Measurements from ENCODE around the gene SLC35F2. TPM values are rescaled to one million over a fixed set of nuclear protein-coding genes. Genes with fewer than 3 reads are reported as not detected.
A peak's percentile ranks its signal among the peaks of the same experiment; 100 is the strongest.
"Not testable (repeated sequence)": the region's sequence is repeated elsewhere in the genome, so short reads cannot be mapped to it uniquely, and the experiment has no call there.

The SLC35F2 gene, protein sequence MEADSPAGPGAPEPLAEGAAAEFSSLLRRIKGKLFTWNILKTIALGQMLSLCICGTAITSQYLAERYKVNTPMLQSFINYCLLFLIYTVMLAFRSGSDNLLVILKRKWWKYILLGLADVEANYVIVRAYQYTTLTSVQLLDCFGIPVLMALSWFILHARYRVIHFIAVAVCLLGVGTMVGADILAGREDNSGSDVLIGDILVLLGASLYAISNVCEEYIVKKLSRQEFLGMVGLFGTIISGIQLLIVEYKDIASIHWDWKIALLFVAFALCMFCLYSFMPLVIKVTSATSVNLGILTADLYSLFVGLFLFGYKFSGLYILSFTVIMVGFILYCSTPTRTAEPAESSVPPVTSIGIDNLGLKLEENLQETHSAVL
- 115 and 135 TPM in 2 replicates for total RNA-seq (2014; rRNA removed; shearing (Covaris generic); ENCODE audit: low replicate concordance)

DNA sequence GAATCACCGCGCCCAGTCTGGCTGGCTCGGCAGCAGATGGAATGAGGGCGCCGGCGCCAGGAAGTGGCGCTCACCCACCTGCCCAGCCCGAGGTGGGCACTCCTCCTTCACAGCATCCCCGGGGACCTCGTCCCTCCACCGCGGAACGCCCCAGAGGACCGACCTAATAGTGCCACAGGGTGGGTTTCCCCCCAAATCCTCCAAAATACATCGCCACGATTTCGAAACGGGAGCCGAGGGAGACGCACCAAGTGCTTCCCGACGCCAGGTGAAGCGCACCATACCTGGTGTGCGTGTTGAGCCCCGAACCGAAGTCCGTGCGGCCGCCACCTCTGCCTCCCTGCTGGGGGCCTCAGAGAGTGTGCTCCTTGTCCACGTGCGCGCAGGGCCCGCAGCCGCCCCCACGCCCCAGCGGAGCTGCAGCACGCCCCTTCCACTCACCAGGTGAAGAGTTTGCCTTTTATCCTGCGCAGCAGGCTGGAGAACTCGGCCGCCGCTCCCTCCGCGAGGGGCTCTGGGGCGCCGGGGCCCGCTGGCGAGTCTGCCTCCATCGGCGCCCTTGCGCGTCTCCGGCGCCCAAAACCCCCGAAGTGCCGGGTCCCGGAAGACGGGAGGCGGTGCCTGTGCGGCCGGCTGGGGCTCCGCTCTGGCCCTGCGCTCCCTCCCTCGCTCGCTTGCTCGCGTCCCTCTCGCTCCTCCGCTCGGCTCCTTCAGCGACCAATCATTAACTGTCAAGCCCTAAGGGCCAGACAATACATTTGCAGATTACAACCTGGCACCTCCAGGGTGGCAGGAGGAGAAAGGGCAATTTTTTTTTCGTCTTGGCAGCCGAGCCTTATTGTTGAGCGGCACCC lies at the start of gene SLC35F2:
SLC35F2 (minus strand) TSS at position 571 of the 854 bp plus-strand sequence; CDS start at position 551, 20 bp downstream.
- peaks cover 58% of the 10 kb centered on the region for H3K79me2 ChIP-seq (ENCODE audit: low read length)

DNA sequence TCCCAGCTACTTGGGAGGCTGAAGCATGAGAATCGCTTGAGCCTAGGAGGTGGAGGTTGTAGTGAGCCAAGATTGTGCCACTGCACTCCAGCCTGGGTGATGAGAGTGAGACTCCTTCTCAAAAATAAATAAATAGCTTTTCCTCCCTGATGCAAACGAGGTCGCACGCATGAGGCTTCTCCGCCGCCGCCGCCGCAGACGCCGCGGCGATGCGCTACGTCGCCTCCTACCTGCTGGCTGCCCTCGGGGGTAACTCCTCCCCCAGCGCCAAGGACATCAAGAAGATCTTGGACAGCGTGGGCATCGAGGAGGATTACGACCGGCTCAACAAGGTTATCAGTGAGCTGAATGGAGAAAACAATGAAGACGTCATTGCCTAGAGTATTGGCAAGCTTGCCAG lies 49.6 kb upstream of the SLC35F2 start:
- H4K20me1 ChIP-seq (ENCODE audit: insufficient read depth, low read depth, low read length) = no peaks in the 10 kb centered on the region
- no peaks in the 10 kb centered on the region for H3K4me1 ChIP-seq (ENCODE audit: low read length)

More for the DNA sequence above, at the start of gene SLC35F2:
- H3K9me2 ChIP-seq (replicated peaks; ENCODE audit: insufficient read depth, low read length) = no peaks in the 10 kb centered on the region
- H3K9me3 ChIP-seq (ENCODE audit: low read length) = no peaks in the 10 kb centered on the region
- H3K27ac ChIP-seq (ENCODE audit: low read length) = peak within 1 kb of the TSS; percentile 56
- H2AFZ ChIP-seq (ENCODE audit: low read length) = peak within 1 kb of the TSS; percentile 97
- peaks cover 19% of the 10 kb centered on the region for H4K20me1 ChIP-seq (ENCODE audit: insufficient read depth, low read depth, low read length)
- H3K27me3 ChIP-seq (ENCODE audit: low read length) = no peaks in the 10 kb centered on the region
- peak within 1 kb of the TSS; percentile 89 for H3K4me2 ChIP-seq (ENCODE audit: low read depth, low read length, poor library complexity, severe bottlenecking)
- peaks cover 5% of the 10 kb centered on the region; the same call in 1 of the 2 replicates for H3K36me3 ChIP-seq (ENCODE audit: insufficient read depth, low read length)
- peaks cover 24% of the 10 kb centered on the region for H3K4me1 ChIP-seq (ENCODE audit: low read length)
- peak within 1 kb of the TSS; percentile 85 for H3K9ac ChIP-seq (ENCODE audit: low read length)
- peak within 1 kb of the TSS; percentile 82 for H3K4me3 ChIP-seq (ENCODE audit: low read length)
- peak; percentile 99 for DNase-seq

DNA sequence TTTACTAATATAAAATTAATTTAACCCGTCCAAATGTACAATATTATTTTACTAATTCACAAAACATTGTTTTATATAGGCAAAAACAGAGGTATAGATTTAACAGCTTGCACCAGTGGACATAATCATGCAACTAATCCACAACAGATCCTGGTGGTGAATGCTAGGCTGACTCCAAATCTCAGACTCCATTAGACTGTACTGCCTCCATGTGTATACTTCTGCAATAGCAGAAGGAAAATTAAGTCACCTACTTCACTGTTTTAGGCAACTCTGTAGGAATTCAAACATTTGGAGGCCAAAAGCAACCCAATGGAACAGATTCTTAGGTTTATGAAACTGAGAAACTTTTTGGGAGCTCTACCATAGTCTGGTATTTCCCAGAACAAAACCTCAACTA lies 39.7 kb upstream of the SLC35F2 start:
- Histone ChIP-seq H3K27me3 (ENCODE audit: low read length) (no peaks in the 10 kb centered on the region), H3K9me3 (ENCODE audit: low read length) (no peaks in the 10 kb centered on the region), H3K4me1 (ENCODE audit: low read length) (no peaks in the 10 kb centered on the region), H3K27ac (ENCODE audit: low read length) (no peak overlapping the region), H4K20me1 (ENCODE audit: insufficient read depth, low read depth, low read length) (no peaks in the 10 kb centered on the region), H2AFZ (ENCODE audit: low read length) (no peak overlapping the region), H3K79me2 (ENCODE audit: low read length) (no peaks in the 10 kb centered on the region), H3K36me3 (ENCODE audit: insufficient read depth, low read length) (no peaks in the 10 kb centered on the region), H3K4me3 (ENCODE audit: low read length) (no peak overlapping the region), H3K9ac (ENCODE audit: low read length) (no peak overlapping the region), H3K4me2 (ENCODE audit: low read depth, low read length, poor library complexity, severe bottlenecking) (no peak overlapping the region), H3K9me2 (replicated peaks; ENCODE audit: insufficient read depth, low read length) (no peaks in the 10 kb centered on the region)
- DNase-seq = peak; percentile 84

More for the DNA sequence above, 49.6 kb upstream of the SLC35F2 start:
- H3K36me3 ChIP-seq (ENCODE audit: insufficient read depth, low read length) = no peaks in the 10 kb centered on the region
- H3K9ac ChIP-seq (ENCODE audit: low read length) = no peak overlapping the region
- no peak for DNase-seq
- no peaks in the 10 kb centered on the region for H3K27me3 ChIP-seq (ENCODE audit: low read length)
- no peak overlapping the region for H2AFZ ChIP-seq (ENCODE audit: low read length)
- no peaks in the 10 kb centered on the region for H3K79me2 ChIP-seq (ENCODE audit: low read length)
- no peaks in the 10 kb centered on the region for H3K9me2 ChIP-seq (replicated peaks; ENCODE audit: insufficient read depth, low read length)
- H3K4me2 ChIP-seq (ENCODE audit: low read depth, low read length, poor library complexity, severe bottlenecking) = no peak overlapping the region
- no peak overlapping the region for H3K4me3 ChIP-seq (ENCODE audit: low read length)
- H3K9me3 ChIP-seq (ENCODE audit: low read length) = no peaks in the 10 kb centered on the region
- H3K27ac ChIP-seq (ENCODE audit: low read length) = no peak overlapping the region

DNA sequence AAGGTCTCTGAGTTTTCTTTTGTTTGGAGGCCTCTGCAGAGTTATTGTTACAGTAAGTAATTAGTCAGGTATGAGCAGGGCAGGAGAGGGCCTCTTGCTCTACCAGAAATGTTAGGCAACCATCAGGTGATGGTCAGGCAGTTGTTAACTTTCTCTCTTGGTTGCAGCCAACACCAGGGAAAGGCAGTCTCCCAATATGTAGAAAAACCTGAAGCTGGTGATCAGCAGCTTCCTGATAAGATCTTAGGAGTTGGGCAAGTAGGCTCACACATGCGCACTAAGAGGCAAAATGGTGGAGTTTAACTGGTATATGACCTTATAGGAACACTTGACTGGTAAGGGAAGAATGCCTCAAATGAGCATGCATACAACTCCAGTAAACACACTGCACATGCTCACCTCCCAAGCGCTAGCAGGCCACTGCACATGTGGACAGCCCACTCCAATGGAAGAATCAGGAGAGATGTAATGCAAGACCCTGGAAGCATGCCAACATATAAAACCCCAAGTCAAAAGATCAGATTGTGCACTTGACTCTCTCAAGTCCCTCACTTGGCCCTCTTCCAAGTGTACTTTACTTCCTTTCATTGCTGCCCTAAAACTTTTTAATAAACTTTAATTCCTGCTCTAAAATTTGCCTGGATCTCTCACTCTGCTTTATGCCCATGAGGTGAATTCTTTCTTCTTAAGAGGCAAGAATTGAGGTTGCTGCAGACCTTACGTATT lies 23.7 kb upstream of the SLC35F2 start:
- Histone ChIP-seq H3K9ac (ENCODE audit: low read length) (no peak overlapping the region), H3K4me1 (ENCODE audit: low read length) (no peaks in the 10 kb centered on the region), H3K36me3 (ENCODE audit: insufficient read depth, low read length) (no peaks in the 10 kb centered on the region), H3K27me3 (ENCODE audit: low read length) (0 out of 2 replicates have a peak, but pooled peaks cover 2% of the 10 kb centered on the region), H3K79me2 (ENCODE audit: low read length) (no peaks in the 10 kb centered on the region), H3K4me2 (ENCODE audit: low read depth, low read length, poor library complexity, severe bottlenecking) (no peak overlapping the region), H3K4me3 (ENCODE audit: low read length) (no peak overlapping the region), H3K9me2 (replicated peaks; ENCODE audit: insufficient read depth, low read length) (no peaks in the 10 kb centered on the region), H3K9me3 (ENCODE audit: low read length) (no peaks in the 10 kb centered on the region), H4K20me1 (ENCODE audit: insufficient read depth, low read depth, low read length) (no peaks in the 10 kb centered on the region), H3K27ac (ENCODE audit: low read length) (no peak overlapping the region), H2AFZ (ENCODE audit: low read length) (no peak overlapping the region)
- DNase-seq = peak; percentile 41

DNA sequence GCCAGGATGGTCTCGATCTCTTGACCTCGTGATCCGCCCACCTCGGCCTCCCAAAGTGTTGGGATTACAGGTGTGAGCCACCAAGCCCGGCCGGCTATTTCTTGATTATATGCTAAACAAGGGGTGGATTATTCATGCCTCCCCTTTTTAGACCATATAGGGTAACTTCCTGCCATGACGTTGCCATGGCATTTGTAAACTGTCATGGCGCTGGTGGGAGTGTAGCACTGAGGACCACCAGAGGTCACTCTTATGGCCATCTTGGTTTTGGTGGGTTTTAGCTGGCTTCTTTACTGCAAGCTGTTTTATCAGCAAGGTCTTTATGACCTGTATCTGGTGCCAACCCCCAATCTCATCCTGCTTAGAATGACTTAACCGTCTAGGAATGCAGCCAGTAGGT lies 22.9 kb upstream of the SLC35F2 start:
- not testable (repeated sequence) for DNase-seq

DNA sequence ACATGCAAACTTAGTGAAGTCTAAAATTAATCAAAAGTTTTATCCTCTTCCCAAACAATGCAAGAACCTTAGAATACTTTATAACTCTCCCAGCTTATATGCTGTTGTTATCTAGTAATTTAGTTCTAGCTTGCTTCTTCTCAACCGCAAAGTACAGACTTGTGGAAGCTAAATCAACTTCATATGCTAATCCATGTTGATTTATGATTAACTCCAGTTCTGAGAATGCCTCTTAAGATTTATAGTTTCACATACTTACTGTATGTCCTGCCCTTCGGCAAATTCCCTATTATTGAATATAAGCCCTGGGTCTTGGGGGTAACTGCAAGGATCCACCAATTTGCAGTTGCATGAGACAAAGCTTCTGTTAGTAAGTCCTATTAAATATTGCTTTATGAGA lies 17.6 kb upstream of the SLC35F2 start:
- H3K4me1 ChIP-seq (ENCODE audit: low read length) = no peaks in the 10 kb centered on the region
- no peaks in the 10 kb centered on the region for H4K20me1 ChIP-seq (ENCODE audit: insufficient read depth, low read depth, low read length)
- H3K36me3 ChIP-seq (ENCODE audit: insufficient read depth, low read length) = no peaks in the 10 kb centered on the region
- H3K4me2 ChIP-seq (ENCODE audit: low read depth, low read length, poor library complexity, severe bottlenecking) = no peak overlapping the region
- H3K9me2 ChIP-seq (replicated peaks; ENCODE audit: insufficient read depth, low read length) = no peaks in the 10 kb centered on the region
- no peaks in the 10 kb centered on the region for H3K27me3 ChIP-seq (ENCODE audit: low read length)
- H3K9me3 ChIP-seq (ENCODE audit: low read length) = no peaks in the 10 kb centered on the region
- H3K9ac ChIP-seq (ENCODE audit: low read length) = no peak overlapping the region
- DNase-seq = no peak
- no peaks in the 10 kb centered on the region for H3K79me2 ChIP-seq (ENCODE audit: low read length)
- H2AFZ ChIP-seq (ENCODE audit: low read length) = no peak overlapping the region
- no peak overlapping the region for H3K27ac ChIP-seq (ENCODE audit: low read length)
- no peak overlapping the region for H3K4me3 ChIP-seq (ENCODE audit: low read length)

More for the DNA sequence above, 22.9 kb upstream of the SLC35F2 start:
- H3K4me3 ChIP-seq (ENCODE audit: low read length); H3K36me3 ChIP-seq (ENCODE audit: insufficient read depth, low read length); H3K9ac ChIP-seq (ENCODE audit: low read length); H3K4me2 ChIP-seq (ENCODE audit: low read depth, low read length, poor library complexity, severe bottlenecking); H3K27me3 ChIP-seq (ENCODE audit: low read length); H3K79me2 ChIP-seq (ENCODE audit: low read length); H3K9me3 ChIP-seq (ENCODE audit: low read length); H2AFZ ChIP-seq (ENCODE audit: low read length); H3K9me2 ChIP-seq (replicated peaks; ENCODE audit: insufficient read depth, low read length); H4K20me1 ChIP-seq (ENCODE audit: insufficient read depth, low read depth, low read length); H3K4me1 ChIP-seq (ENCODE audit: low read length); H3K27ac ChIP-seq (ENCODE audit: low read length): not testable (repeated sequence)

DNA sequence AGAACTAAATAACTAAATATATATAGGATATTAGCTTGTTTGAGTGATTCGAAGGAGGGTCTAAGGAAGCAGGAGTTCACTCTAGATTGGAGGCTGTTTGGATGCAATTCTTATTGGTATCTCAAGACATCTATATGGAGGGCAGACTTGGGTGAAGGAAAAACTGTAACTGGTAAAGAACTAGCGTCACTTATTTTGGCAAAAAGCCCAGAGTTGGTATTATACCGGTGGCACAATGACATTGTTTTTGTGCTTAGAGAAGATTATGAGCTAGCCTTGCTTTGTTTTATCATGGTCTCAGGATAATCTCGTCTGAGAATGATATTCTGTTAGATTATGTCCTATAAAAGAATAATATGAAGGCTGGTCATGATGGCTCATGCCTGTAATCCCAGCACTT lies 6.0 kb upstream of the SLC35F2 start:
- H3K4me3 ChIP-seq (ENCODE audit: low read length) = no peak overlapping the region
- no peaks in the 10 kb centered on the region for H3K36me3 ChIP-seq (ENCODE audit: insufficient read depth, low read length)
- H3K4me1 ChIP-seq (ENCODE audit: low read length) = peaks cover 5% of the 10 kb centered on the region
- H3K9ac ChIP-seq (ENCODE audit: low read length) = no peak overlapping the region
- no peak overlapping the region for H3K4me2 ChIP-seq (ENCODE audit: low read depth, low read length, poor library complexity, severe bottlenecking)
- no peaks in the 10 kb centered on the region for H3K9me3 ChIP-seq (ENCODE audit: low read length)
- H3K27ac ChIP-seq (ENCODE audit: low read length) = no peak overlapping the region
- no peak for DNase-seq
- no peaks in the 10 kb centered on the region for H3K79me2 ChIP-seq (ENCODE audit: low read length)
- no peaks in the 10 kb centered on the region for H4K20me1 ChIP-seq (ENCODE audit: insufficient read depth, low read depth, low read length)
- H2AFZ ChIP-seq (ENCODE audit: low read length) = no peak overlapping the region
- no peaks in the 10 kb centered on the region for H3K27me3 ChIP-seq (ENCODE audit: low read length)
- no peaks in the 10 kb centered on the region for H3K9me2 ChIP-seq (replicated peaks; ENCODE audit: insufficient read depth, low read length)
